Right lobe of liver (tissue), 4 donors: ENCODE data around the gene MRPL58.

Experiments
- POLR2A ChIP-seq: fragments of 450-650 bp; IDR thresholded peaks from one replicate; pipeline ENCODE4 v1.6.1; 2017; ENCODE audit warnings: antibody characterized with exemption, mild to moderate bottlenecking
- TF ChIP-seq, protein P1 (sequence below), 4 donors: fragments of 200-600 bp in 3 of 4; fragments of 450-650 bp in 1 of 4; IDR thresholded peaks; one replicate each; pipeline versions ENCODE4 v1.5.1 to v1.8.0; 2016 to 2022; ENCODE audit warnings: antibody characterized with exemption in 4 of 4, mild to moderate bottlenecking in 2 of 4
- donor health status: DM: no; HTN: no; CAD: no.
- donor health status: DM: no; HTN: no; CAD: no.
- donor health status: DM: no; HTN: yes; CAD: no.

DNA sequence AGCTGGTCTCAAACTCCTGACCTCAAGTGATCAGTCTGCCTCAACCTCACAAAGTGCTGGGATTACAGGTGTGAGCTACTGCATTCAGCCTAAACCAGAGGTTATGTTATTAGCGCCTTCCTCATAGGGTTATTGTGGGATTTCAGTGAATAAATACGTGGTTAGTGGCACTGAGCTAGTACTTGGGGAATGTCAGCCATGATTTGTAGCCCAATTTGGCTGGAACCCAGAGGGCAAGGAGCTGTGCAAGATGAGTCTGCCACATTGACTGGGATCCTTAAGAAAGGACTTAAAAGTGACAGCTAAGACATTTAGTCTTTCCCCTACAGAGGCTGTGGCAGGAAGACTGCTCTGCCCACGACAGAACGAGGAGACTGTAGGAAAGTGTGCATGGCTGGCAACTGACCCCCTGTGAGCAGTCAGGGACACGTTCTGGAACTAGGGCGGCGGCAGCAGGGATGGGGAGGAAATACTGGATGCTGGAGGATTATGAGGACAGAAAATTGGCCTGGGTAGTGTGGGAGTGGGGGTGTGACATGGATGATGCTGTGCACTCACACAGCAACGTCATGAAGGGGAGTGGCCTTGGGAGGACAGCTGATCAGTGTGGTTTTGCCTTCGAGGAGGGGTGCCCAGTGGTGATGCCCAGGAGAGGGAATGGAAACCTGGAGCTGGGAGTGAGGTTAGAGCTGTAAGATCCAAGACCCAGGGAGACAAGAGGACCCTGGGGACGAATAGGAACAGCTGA is 19.7 kb downstream of the MRPL58 start:
- TF ChIP-seq, protein P1, sequence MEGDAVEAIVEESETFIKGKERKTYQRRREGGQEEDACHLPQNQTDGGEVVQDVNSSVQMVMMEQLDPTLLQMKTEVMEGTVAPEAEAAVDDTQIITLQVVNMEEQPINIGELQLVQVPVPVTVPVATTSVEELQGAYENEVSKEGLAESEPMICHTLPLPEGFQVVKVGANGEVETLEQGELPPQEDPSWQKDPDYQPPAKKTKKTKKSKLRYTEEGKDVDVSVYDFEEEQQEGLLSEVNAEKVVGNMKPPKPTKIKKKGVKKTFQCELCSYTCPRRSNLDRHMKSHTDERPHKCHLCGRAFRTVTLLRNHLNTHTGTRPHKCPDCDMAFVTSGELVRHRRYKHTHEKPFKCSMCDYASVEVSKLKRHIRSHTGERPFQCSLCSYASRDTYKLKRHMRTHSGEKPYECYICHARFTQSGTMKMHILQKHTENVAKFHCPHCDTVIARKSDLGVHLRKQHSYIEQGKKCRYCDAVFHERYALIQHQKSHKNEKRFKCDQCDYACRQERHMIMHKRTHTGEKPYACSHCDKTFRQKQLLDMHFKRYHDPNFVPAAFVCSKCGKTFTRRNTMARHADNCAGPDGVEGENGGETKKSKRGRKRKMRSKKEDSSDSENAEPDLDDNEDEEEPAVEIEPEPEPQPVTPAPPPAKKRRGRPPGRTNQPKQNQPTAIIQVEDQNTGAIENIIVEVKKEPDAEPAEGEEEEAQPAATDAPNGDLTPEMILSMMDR (IDR thresholded peaks at IDR 0.05) = no peak
- no peak for TF ChIP-seq POLR2A
